ENCODE data around the gene GSG1L2. TPM values are rescaled to one million over a fixed set of nuclear protein-coding genes. Genes with fewer than 3 reads are reported as not detected.

The GSG1L2 gene
- polyA plus RNA-seq, 3 donors = not detected

DNA sequence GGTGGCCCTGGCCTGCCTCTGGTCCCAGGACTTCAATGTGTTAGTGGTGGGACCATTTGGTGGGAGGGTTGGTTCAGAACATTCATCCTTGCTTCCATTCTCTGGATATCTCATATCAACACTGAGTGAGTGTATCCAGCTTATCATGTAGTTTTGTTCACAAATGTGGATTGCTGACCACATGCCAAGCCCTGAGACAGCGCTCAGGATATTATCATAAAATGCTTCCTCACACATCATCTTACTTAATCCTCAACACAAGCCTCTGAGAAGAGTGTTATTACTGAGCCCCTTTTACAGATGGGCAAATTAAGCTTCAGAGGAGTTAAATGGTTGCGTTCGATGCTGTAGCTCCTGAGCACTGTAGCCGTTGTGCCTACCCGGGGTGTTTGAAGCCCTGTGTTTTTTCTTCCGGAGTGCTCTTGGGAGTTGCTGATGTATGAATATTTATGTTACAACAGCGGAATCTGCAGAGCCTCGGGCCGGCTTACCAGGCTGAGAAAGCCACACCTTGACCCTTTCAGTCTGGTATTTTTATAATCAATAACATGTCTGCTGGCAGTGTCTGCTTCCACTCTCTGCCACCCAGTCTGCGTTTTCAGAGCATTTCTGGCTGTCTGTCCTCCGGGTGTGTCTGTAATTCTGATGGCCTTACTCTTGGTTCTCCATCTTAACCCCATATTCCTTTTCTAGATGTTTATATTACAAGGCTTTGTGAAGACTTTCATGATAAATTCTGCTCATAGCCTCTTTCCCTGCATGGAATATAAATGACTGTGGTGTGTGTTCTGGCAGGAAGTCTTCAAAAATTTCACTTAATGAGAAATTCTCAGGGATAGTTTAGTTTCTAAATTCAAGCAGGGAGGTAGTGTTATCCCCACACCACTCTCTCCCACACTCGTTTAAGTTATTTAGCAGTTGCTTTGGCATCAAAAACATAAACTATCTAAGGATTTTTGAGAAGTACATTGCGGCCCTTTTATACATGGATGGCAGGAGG is 6.7 kb upstream of the GSG1L2 start:
- no peak for DNase-seq (ENCODE audit: extremely low read depth in 1 of 11, low read depth in 9 of 11, low spot score in 4 of 11)

DNA sequence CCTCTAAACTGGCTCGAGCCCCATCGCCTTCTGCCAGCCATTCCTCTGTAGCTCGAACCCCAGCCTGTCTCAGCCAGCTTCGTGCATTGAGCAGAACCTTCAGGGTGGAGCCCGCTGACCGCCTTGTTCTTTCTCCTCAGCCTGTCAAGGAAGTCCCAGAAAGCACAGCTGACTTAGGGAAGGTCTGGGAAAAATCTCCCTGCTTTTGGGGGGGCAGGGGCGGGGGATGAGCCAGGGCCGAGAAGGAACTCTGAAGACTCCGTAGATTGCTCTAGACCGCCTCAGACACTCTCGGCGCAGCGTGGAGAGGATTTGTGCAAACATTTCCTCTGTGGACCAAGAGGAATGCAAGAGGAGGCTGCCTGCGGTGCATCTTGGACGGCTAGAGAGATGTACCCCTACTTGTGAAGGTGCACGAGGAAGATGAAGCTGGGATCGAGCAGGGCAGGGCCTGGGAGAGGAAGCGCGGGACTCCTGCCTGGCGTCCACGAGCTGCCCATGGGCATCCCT is 3.8 kb upstream of the GSG1L2 start, which contains the start of gene GLP2R:
Gene GLP2R (plus strand): TSS at position 284 of the 510 bp plus-strand sequence. CDS start 140 bp downstream, at position 424.
- no peak for DNase-seq (ENCODE audit: extremely low read depth in 1 of 11, low read depth in 9 of 11, low spot score in 4 of 11)

DNA sequence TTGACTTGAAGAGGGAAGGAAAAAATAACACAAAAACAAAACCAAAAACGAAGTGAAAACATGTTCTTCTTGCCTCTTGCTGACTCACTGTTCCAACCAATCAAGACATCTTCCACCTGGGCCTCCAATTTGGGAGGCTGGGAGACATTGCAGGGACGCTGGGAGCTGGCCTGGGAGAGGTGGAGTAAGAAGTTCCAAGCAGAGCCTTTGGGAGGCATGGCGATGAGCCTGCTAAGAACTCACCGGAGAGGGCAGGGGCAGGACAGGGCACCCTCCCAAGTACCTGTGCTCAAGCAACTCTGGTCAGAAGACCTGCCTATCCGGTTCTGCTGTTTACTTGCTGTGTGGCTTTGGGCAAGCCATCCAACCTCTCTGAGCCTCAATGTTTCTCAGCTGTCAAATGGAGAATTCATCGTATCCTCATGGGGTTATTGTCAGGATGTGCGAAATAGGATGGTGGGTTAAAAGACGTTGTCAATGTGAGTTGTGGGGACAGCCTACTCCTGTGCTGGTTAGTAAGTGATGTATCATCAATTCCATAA is 3.0 kb upstream of the GSG1L2 start:
- no peak for DNase-seq (ENCODE audit: extremely low read depth in 1 of 11, low read depth in 9 of 11, low spot score in 4 of 11)

DNA sequence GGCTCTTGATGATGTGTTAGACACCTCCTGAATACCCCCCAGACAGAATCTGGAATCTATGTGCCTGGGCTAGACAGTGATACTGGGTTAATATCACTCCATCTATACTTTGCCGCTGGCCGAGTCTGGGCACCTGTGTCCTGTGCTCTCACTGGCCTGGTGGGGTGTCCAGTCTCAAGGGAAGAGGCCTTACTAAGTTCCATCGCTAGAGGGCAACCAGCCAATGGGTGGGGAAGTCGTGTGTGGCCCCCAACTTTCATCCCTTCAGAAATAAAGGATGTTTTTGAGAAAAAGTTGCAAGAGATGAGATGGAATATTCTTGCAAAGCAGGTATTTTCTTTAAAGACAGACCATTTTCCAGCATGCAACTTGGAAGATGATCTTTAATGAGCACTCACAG is 2.2 kb upstream of the GSG1L2 start:
- DNase-seq (ENCODE audit: extremely low read depth in 1 of 11, low read depth in 9 of 11, low spot score in 4 of 11) = no peak

DNA sequence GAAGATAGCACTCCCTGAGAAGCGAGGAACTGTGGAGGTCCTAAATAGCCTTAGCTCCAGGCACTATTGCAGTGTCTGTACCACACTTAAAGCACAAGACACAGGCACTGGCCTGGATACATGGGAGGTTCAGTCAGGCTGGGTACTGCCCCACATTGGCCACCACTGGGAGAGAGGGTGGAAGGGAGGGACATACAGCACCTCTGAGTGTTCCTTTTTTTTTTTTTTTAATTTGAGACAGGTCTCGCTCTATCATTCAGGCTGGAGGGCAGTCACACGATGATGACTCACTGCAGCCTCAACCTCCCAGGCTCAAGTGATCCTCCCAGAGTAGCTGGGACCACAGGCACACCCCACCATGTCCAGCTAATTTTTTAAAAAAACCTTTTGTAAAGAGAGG is 1.4 kb downstream of the GSG1L2 start:
- no peak for DNase-seq (ENCODE audit: extremely low read depth in 1 of 11, low read depth in 9 of 11, low spot score in 4 of 11)

DNA sequence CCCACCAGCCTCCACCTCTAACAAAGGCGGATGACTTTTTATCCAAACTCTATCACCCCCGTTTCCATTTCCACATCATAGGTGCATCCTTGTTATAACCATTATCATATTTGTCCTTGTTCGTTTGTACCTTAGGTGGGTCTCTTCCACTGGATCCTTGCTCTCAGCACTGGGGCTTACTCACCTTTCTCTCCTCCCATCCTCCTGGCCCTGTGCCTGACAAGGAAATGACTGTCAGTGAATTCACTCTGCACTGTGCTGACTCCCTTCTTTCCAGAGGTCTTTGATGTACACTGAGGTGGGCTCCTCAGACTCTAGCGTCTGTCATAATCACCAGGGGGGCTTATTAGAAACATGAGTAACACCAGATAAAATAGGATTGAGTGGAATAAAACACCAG is 3.1 kb downstream of the GSG1L2 start:
- DNase-seq (ENCODE audit: extremely low read depth in 1 of 11, low read depth in 9 of 11, low spot score in 4 of 11) = no peak

DNA sequence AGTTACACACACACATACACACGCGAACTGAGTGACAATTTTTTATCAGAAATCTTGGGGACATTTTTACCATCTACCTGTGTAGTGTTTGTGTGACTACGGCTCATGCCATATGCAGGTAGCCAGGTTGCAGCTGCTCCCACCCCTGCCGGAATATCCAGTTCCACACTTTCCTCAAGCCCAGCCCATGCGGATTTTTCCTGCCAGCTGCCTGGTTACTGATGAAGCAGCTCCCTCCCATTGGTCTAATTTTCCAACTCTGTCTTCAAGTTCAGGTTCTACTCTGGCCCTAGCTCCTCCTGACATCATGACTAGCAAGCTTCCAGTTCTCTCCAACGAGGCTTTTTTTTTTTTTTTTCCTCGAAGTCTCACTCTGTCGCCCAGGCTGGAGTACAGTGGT is 4.8 kb downstream of the GSG1L2 start:
- DNase-seq (ENCODE audit: extremely low read depth in 1 of 11, low read depth in 9 of 11, low spot score in 4 of 11) = peak; percentile 22 to 60 (median 40)

DNA sequence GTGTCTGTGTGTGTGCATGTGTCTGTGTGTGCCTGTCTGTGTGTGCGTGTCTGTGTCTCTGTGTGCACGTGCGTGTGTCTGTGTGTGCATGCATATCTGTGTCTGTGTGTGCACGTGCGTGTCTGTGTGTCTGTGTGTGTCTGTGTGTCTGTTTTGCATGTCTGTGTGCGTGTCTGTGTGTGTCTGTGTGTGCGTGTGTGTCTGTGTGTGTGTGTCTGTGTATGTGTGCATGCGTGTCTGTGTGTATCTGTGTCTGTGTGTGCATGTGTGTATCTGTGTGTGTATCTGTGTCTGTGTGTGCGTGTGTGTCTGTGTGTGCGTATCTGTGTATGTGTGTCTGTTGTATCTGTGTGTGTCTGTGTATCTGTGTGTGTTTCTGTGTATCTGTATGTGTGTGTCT is 5.4 kb downstream of the GSG1L2 start:
- no peak for DNase-seq (ENCODE audit: extremely low read depth in 1 of 11, low read depth in 9 of 11, low spot score in 4 of 11)

DNA sequence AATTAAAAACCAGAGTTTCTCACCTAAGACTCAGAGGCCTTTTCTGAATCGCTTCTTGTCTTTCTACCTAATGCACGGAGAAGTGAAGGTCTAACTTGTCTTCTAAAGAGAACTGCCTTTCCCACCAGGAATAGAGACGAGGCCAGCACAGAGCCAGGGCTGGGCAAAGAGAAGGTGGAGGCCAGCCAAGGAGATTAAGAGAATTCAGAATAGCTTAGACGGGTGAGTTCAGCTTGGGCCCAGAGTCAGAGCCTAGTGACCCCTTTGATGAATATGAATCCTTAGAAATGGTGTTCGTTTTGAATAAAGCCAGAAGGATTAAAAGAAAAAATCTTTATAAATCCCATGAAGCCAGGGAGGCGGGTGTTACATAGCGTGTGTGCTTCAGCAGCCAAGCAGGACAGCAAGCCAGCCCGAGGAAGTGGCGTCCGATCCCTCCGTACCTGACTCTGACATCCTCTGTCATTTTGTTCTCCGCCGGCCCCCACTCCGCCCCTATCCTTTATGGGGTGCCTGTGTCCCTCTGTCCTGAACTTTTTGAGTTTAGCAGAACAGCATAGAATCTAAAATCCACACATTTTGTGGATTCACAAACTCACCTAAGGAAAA is 7.4 kb downstream of the GSG1L2 start:
- DNase-seq (ENCODE audit: extremely low read depth in 1 of 11, low read depth in 9 of 11, low spot score in 4 of 11) = no peak

DNA sequence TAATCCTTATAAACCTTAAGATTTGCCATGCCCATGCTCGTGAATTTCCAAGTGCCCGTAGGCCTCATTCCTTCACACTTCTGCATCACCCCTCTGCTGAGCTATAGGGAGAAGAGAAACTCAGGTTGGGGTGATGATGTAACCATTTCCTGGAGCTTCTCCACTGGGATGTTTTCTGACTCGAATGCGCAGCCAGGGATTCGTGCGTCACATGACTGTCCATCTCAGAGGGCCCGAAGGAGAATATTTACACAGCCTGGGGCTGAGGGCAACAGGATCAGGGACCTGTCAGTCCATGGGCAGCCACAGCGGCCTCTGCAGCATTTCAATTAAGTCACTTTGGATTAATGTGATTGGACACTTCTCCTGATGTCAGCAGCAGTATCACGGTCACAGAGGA is 8.7 kb downstream of the GSG1L2 start:
- DNase-seq (ENCODE audit: extremely low read depth in 1 of 11, low read depth in 9 of 11, low spot score in 4 of 11) = no peak

DNA sequence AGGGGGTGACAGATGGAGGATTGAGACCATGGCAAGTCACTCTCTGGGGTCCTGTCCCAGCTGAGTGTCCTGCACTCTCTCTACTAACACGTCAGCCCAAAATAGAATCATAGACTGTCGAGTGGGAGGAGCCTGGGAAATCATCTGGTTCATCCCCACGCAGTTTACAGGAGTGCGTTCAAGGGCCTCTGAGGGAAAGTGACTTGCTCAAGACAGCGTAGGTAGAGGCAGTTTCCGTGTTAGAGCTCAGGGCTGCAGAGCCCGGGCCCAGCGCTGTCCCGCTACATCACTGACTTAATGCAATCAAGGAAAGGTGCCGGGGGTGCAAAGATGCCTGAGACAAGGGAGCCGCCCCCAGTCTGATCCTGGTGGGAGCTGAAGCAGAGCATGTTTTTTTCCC is 10.3 kb downstream of the GSG1L2 start:
- no peak for DNase-seq (ENCODE audit: extremely low read depth in 1 of 11, low read depth in 9 of 11, low spot score in 4 of 11)

DNA sequence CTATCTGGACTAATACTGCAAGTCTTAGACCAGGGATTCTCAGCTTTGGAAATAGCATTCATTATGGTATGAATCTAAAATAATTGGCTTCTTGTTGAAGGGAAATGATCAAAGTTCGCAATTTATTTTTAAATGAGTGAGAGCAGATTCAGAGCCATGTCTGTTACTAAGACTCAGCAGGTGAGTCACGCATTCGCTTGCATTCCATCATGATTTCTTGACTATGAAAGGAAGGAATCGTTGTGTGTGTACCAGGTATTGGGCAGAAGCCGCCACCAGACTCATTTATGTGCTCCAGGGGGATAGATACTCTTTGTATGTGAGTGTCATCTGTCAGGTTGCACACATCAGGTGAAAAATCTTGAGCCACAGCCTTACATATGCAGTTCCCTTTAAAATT is 10.8 kb downstream of the GSG1L2 start:
- DNase-seq (ENCODE audit: extremely low read depth in 1 of 11, low read depth in 9 of 11, low spot score in 4 of 11) = no peak

DNA sequence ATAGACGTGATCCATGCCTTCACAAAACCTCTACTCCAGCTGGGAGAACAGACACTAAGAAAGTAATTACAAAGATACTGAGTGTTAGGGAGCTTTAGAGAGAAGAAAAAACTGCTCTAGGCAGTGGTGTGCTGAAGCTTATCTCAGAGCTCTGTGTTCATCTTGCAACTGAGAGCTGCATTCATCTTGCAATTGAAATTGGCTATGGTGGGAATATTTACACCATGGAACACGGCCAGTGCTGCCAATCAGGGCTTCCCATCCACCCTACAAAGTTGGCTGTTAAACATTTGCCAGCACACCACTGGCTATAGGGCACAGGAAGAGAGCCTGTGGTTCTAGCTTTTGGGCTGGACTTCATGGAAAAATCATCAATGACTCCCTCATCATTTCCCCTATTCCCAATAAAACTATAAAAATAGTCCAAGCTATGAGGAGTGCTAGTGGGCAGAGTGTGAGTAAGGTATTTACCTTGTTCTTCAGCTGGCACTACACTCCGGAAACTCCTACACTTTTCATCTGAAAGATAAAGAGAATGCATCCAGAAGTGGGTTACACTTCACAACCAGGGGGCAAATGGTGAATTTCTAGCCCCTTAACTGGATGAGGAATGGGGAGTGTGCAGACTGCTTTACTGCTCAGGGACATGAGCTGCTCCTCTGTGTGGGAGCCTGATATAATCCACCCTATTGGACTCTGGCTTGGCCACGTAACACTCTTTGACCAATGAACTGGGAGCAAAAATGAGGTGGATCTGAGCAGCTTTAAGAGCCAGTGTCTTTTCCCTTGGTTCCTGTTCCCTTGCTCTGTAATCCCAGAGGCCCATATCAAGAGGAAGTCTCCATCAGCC is 11.6 kb downstream of the GSG1L2 start:
- no peak for DNase-seq (ENCODE audit: extremely low read depth in 1 of 11, low read depth in 9 of 11, low spot score in 4 of 11)

DNA sequence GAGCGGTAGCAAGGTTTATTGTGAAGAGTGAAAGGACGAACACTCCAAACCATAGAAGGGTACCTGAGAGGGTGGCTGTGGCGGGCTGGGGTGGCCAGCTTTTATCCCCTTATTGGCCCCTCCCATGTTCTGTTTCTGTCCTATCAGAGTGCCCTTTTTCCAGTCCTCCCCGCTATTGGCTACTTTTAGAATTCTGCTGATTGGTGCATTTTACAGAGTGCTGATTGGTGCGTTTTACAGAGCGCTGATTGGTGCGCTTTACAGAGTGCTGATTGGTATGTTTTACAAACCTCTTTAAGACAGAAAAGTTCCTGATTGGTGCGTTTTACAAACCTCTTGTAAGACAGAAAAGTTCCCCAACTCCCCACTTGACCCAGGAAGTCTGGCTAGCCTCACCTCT is 12.5 kb downstream of the GSG1L2 start:
- DNase-seq (ENCODE audit: extremely low read depth in 1 of 11, low read depth in 9 of 11, low spot score in 4 of 11) = no peak

DNA sequence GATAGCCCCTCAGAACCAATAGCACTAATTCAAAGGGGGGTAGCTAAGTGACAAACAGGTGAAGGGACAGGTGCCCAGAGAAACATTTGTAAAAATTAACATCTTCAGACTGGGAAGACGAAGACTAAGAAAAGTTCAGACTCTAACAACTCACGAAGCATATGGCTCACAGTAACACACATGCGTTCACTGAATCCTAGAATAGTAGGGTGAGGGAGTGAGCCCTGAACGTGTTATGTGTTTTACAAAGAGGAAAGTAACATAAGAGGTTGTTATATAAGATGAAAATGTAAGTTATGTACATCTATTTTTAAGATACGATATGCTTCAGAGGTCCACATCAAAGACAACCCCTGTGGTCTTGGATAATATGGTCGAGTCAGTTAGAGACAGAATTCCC is 15.2 kb downstream of the GSG1L2 start:
- DNase-seq (ENCODE audit: extremely low read depth in 1 of 11, low read depth in 9 of 11, low spot score in 4 of 11) = no peak

DNA sequence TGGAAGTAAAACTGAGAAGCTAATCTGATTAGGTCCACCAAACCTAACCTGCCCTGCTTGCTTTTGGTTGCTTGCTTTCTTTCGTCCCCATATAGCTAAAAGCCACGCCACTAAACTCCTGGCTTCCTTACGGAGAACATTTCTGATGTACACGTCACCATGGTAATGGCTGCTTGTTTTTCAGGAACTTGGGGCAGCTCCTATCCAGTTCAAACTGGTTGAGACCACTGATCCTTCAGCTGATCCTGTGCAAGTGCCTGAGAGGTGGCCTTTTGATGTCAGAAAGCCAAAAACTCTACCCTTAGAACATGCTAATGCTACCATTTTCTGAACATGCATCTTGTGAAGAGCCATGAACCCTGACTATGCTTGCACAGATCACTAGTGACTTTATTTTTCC is 16.1 kb downstream of the GSG1L2 start:
- no peak for DNase-seq (ENCODE audit: extremely low read depth in 1 of 11, low read depth in 9 of 11, low spot score in 4 of 11)

DNA sequence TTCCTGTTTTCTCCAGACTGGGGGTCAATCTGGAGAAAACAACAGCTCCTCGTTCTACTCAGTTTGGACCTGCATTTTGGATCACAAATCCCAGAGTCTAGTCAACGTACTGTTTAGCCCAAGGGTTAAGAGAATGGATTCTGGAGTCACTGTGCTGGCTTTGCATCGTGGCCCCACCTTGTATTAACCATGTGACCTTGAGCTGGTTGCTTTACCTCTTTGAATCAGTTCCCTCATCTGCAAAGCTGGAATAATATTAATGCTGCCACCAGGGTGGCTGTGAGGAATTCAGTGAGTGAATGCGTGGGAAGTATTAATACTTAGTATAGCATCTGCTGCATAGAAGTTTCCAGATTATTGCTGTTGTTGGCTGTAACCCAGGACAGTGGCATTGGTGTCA is 19.2 kb downstream of the GSG1L2 start:
- no peak for DNase-seq (ENCODE audit: extremely low read depth in 1 of 11, low read depth in 9 of 11, low spot score in 4 of 11)

DNA sequence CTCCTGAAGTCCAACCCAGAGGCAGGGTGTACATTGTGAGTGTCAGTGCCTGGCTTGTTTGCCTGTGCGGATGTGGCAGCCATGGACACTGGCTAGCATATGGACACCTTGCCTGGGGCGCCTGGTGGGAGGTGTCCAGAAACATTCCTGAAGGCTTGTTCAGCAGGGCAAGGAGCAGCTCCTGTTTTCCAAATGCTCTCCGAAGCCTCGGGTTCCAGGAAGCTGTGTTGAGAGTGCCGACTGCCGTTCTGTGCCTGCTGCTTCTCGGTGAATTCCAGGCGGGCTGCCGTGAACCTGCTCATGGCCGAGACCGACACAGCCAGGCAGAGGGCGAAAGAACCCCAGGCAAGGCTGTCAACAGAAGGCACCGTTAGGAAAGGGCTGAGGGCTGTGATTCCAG is 19.6 kb downstream of the GSG1L2 start:
- DNase-seq (ENCODE audit: extremely low read depth in 1 of 11, low read depth in 9 of 11, low spot score in 4 of 11) = no peak

DNA sequence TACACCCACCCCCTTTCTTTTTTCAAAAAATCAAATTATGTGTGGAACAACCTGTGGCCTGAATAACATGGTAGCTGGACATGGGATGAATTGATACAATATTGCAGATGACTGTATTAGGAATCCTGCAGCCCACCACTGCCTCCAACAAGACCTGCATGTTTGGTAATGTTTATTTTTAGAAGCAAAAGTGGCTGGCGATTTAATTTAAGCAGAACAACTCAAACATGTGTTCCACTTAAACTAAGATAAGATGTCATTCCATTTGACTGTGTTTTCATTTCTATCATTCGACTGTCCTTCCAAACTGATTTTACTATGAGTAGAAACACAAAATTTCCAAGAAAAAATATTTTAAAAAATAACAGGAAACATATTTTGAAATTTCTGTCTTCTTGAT is 20.4 kb downstream of the GSG1L2 start:
- DNase-seq (ENCODE audit: extremely low read depth in 1 of 11, low read depth in 9 of 11, low spot score in 4 of 11) = no peak
